Stimulated activated CD4-positive, alpha-beta T cell treated with anti-CD3 and anti-CD28 coated beads, Interleukin-12 subunit alpha, Interleukin-12 subunit beta, amount 100 ng/mL, for 4 hours (primary cell): ENCODE data around the gene PIAS2.
"Not testable (repeated sequence)": the region's sequence is repeated elsewhere in the genome, so short reads cannot be mapped to it uniquely, and the experiment has no call there.

Experiments
- DNase-seq: peaks from one replicate; pipeline ENCODE4 v3.0.0-alpha.2; 2020

Gene PIAS2

GRCh38 chr18:46903406-46903805, 13.9 kb downstream of the PIAS2 start:
- no peak for DNase-seq

- DNase-seq = no peak
These were observed 17.9 kb downstream of the PIAS2 start for GRCh38 chr18:46899274-46899948.

GRCh38 chr18:46894124-46894523, 23.2 kb downstream of the PIAS2 start:
- no peak for DNase-seq

GRCh38 chr18:46893360-46893759, 23.9 kb downstream of the PIAS2 start:
- no peak for DNase-seq

- DNase-seq = no peak
These were observed 24.5 kb downstream of the PIAS2 start for GRCh38 chr18:46892842-46893241.

- no peak for DNase-seq
These were observed 25.5 kb downstream of the PIAS2 start for GRCh38 chr18:46891742-46892214.

GRCh38 chr18:46888965-46889364, 28.3 kb downstream of the PIAS2 start:
- no peak for DNase-seq

- no peak for DNase-seq
These were observed 30.4 kb downstream of the PIAS2 start for GRCh38 chr18:46886893-46887292.

- DNase-seq = no peak
These were observed 34.1 kb downstream of the PIAS2 start for GRCh38 chr18:46883180-46883579.

- DNase-seq = no peak
These were observed 39.8 kb downstream of the PIAS2 start for GRCh38 chr18:46877329-46877987.

- DNase-seq = no peak
These were observed 49.0 kb downstream of the PIAS2 start for GRCh38 chr18:46868169-46868921.

- no peak for DNase-seq
These were observed 49.8 kb downstream of the PIAS2 start for GRCh38 chr18:46867367-46868143.

- no peak for DNase-seq
These were observed 50.8 kb downstream of the PIAS2 start for GRCh38 chr18:46866523-46866922.

GRCh38 chr18:46865245-46865644, 52.1 kb downstream of the PIAS2 start:
- not testable (repeated sequence) for DNase-seq

- DNase-seq = no peak
These were observed 57.5 kb downstream of the PIAS2 start for GRCh38 chr18:46859855-46860254.

GRCh38 chr18:46858290-46858689, 59.0 kb downstream of the PIAS2 start:
- DNase-seq = no peak

GRCh38 chr18:46856973-46857372, 60.3 kb downstream of the PIAS2 start:
- no peak for DNase-seq

GRCh38 chr18:46849007-46849406, 68.3 kb downstream of the PIAS2 start:
- no peak for DNase-seq

GRCh38 chr18:46843372-46843771, 73.9 kb downstream of the PIAS2 start:
- DNase-seq = no peak

- no peak for DNase-seq
These were observed 74.7 kb downstream of the PIAS2 start for GRCh38 chr18:46842583-46842982.

GRCh38 chr18:46833899-46834298, 83.4 kb downstream of the PIAS2 start:
- no peak for DNase-seq

GRCh38 chr18:46832849-46833248, 84.5 kb downstream of the PIAS2 start:
- DNase-seq = no peak

- not testable (repeated sequence) for DNase-seq
These were observed 84.9 kb downstream of the PIAS2 start for GRCh38 chr18:46832422-46832821.
